Epithelial cell of esophagus (primary cell): Measurements from ENCODE around the gene MYCBP2.

Experiments used
- DNase-seq: peaks from one replicate; pipeline ENCODE4 v3.0.0; 2010; ENCODE audit warnings: low read depth
- H3K4me3 ChIP-seq: 2 replicates; pipeline ENCODE4 v1.5.1; 2011; ENCODE audit warnings: mild to moderate bottlenecking, low read length, control low read depth
- CTCF ChIP-seq: IDR thresholded peaks from 2 replicates; pipeline ENCODE4 v1.5.1; 2011; ENCODE audit warnings: low read depth, mild to moderate bottlenecking, low read length, control low read depth, inconsistent platforms; ENCODE audit not compliant: insufficient read depth; ENCODE audit errors: missing control alignments

MYCBP2 gene

GRCh38 chr13:77306458-77306857 is 20.4 kb downstream of the MYCBP2 start:
- TF ChIP-seq CTCF: no peak
- H3K4me3 ChIP-seq: no peak overlapping the region
- no peak for DNase-seq

GRCh38 chr13:77305266-77305665 is 21.6 kb downstream of the MYCBP2 start:
- H3K4me3 ChIP-seq: no peak overlapping the region
- no peak for TF ChIP-seq CTCF
- no peak for DNase-seq

- DNase-seq: peak; percentile 67
- no peak overlapping the region for H3K4me3 ChIP-seq
Measured at GRCh38 chr13:77300176-77301037, 26.5 kb downstream of the MYCBP2 start.

GRCh38 chr13:77299587-77299986 is 27.3 kb downstream of the MYCBP2 start:
- no peak for TF ChIP-seq CTCF
- no peak for DNase-seq
- no peak overlapping the region for H3K4me3 ChIP-seq

More at GRCh38 chr13:77300176-77301037, 26.5 kb downstream of the MYCBP2 start:
- TF ChIP-seq CTCF: no peak

GRCh38 chr13:77298426-77298825 is 28.5 kb downstream of the MYCBP2 start:
- no peak for DNase-seq
- TF ChIP-seq CTCF: no peak
- H3K4me3 ChIP-seq: no peak overlapping the region

GRCh38 chr13:77291774-77292173 is 35.1 kb downstream of the MYCBP2 start:
- no peak for TF ChIP-seq CTCF
- H3K4me3 ChIP-seq: no peak overlapping the region
- no peak for DNase-seq

GRCh38 chr13:77290342-77290741 is 36.6 kb downstream of the MYCBP2 start:
- TF ChIP-seq CTCF: no peak
- peak; percentile 27 for DNase-seq
- no peak overlapping the region for H3K4me3 ChIP-seq
